OCI-LY1 (cell line): Measurements from ENCODE around the gene CIPC.
A peak's percentile ranks its signal among the peaks of the same experiment; 100 is the strongest.

Source experiments
- H2AFZ ChIP-seq: fragments of 200-600 bp; sonication (generic), shearing (Covaris generic); 2 replicates; pipeline ENCODE4 v1.6.0; 2014; ENCODE audit warnings: antibody characterized with exemption, mild to moderate bottlenecking, low read length
- H3F3A ChIP-seq: fragments of 200-600 bp; sonication (generic), shearing (Covaris generic); 2 replicates; pipeline ENCODE4 v1.6.0; 2014; ENCODE audit warnings: mild to moderate bottlenecking, antibody characterized with exemption, low read length, moderate library complexity; ENCODE audit not compliant: insufficient read depth
- H3K27ac ChIP-seq: fragments of 200-600 bp; sonication (generic); 2 replicates; pipeline ENCODE4 v1.5.1; 2014; ENCODE audit warnings: low read length, mixed run types, mild to moderate bottlenecking, low read depth; ENCODE audit not compliant: poor library complexity, severe bottlenecking
- H3K27me3 ChIP-seq: fragments of 200-600 bp; sonication (generic); 2 replicates; pipeline ENCODE4 v1.6.0; 2014; ENCODE audit warnings: antibody characterized with exemption, mild to moderate bottlenecking, low read length, moderate library complexity; ENCODE audit not compliant: insufficient read depth
- H3K36me3 ChIP-seq: fragments of 200-600 bp; sonication (generic); 2 replicates; pipeline ENCODE4 v1.6.1; 2014; ENCODE audit warnings: mild to moderate bottlenecking, antibody characterized with exemption, low read length, moderate library complexity, mixed read lengths; ENCODE audit not compliant: insufficient read depth
- H3K4me1 ChIP-seq: fragments of 200-600 bp; sonication (generic); 2 replicates; pipeline ENCODE4 v1.5.1; 2014; ENCODE audit warnings: mild to moderate bottlenecking, low read length, moderate library complexity; ENCODE audit not compliant: insufficient read depth, severe bottlenecking
- H3K4me2 ChIP-seq: fragments of 200-600 bp; sonication (generic), shearing (Covaris generic); 2 replicates; pipeline ENCODE4 v1.6.1; 2014; ENCODE audit warnings: low read length
- H3K4me3 ChIP-seq: fragments of 200-600 bp; sonication (generic); 2 replicates; pipeline ENCODE4 v1.5.1; 2014; ENCODE audit warnings: low read length, low read depth, mild to moderate bottlenecking, mixed read lengths; ENCODE audit not compliant: poor library complexity, severe bottlenecking
- H3K79me2 ChIP-seq: fragments of 200-600 bp; shearing (Covaris generic); 2 replicates; pipeline ENCODE4 v1.6.1; 2016; ENCODE audit warnings: mixed run types, low read length, mixed read lengths; ENCODE audit not compliant: insufficient read depth
- H3K9ac ChIP-seq: fragments of 200-600 bp; sonication (generic), shearing (Covaris generic); 2 replicates; pipeline ENCODE4 v1.6.1; 2014; ENCODE audit warnings: mild to moderate bottlenecking, low read length, mixed read lengths
- H3K9me2 ChIP-seq: fragments of 200-600 bp; sonication (generic), shearing (Covaris generic); 2 replicates; pipeline ENCODE4 v1.6.1; 2014; ENCODE audit warnings: low read depth, mild to moderate bottlenecking, low read length, mixed read lengths
- H3K9me3 ChIP-seq: fragments of 200-600 bp; shearing (Covaris generic); 2 replicates; pipeline ENCODE4 v1.6.1; 2014; ENCODE audit warnings: low read length, mixed read lengths
- H4K20me1 ChIP-seq: fragments of 200-600 bp; sonication (generic), shearing (Covaris generic); 2 replicates; pipeline ENCODE4 v1.6.0; 2016; ENCODE audit warnings: mild to moderate bottlenecking, low read length; ENCODE audit not compliant: insufficient read depth
- CTCF ChIP-seq: fragments of 200-600 bp; sonication (generic), shearing (Covaris generic); IDR thresholded peaks from 2 replicates; pipeline ENCODE4 v1.5.1; 2017; ENCODE audit warnings: mild to moderate bottlenecking, antibody characterized with exemption, low read length, moderate library complexity, mixed read lengths
- EZH2 ChIP-seq: fragments of 200-600 bp; sonication (generic), shearing (Covaris generic); IDR thresholded peaks from 2 replicates; pipeline ENCODE4 v1.8.0; 2017; ENCODE audit warnings: borderline replicate concordance, mixed run types, mild to moderate bottlenecking, antibody characterized with exemption, low read length, moderate library complexity, mixed read lengths

Gene CIPC

GRCh38 chr14:77058117-77058516 lies 39.9 kb upstream of the CIPC start:
- H3K4me3 ChIP-seq: no peak overlapping the region
- no peaks in the 10 kb centered on the region for H3K9me2 ChIP-seq
- no peak overlapping the region for H3K27ac ChIP-seq
- no peak overlapping the region for H3K4me2 ChIP-seq
- no peak overlapping the region for H2AFZ ChIP-seq
- TF ChIP-seq CTCF: no peak
- no peak for TF ChIP-seq EZH2
- H3K36me3 ChIP-seq: no peaks in the 10 kb centered on the region
- no peaks in the 10 kb centered on the region for H3K79me2 ChIP-seq
- H3F3A ChIP-seq: no peaks in the 10 kb centered on the region
- no peaks in the 10 kb centered on the region for H3K9me3 ChIP-seq
- no peaks in the 10 kb centered on the region for H3K4me1 ChIP-seq
- no peak overlapping the region for H3K9ac ChIP-seq
- no peaks in the 10 kb centered on the region for H4K20me1 ChIP-seq
- H3K27me3 ChIP-seq: peaks cover 3% of the 10 kb centered on the region; the same call in 1 of the 2 replicates

DNA sequence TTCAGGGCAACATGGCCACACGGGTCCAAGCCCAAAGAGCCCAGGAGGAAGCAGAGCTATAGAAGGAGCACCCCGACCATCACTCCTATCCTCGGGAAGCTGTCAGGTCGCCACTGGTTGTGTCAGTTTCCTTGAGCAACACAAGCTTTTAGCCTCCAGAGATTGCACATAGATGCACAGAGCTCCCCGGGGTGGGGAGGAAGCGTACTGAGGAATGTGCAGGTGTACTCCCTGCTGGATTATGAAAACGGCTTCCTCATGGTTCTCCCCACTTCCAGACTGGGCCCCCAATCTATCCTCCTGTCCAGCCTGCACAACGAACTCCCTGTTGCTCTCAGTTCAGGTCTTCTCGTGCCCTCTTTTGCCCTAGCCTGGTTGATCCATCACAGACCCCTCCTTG lies 39.3 kb upstream of the CIPC start:
- no peak overlapping the region for H3K27ac ChIP-seq
- no peaks in the 10 kb centered on the region for H3K9me3 ChIP-seq
- no peaks in the 10 kb centered on the region for H3K4me1 ChIP-seq
- no peaks in the 10 kb centered on the region for H3K79me2 ChIP-seq
- no peak overlapping the region for H3K4me2 ChIP-seq
- H3K9me2 ChIP-seq: no peaks in the 10 kb centered on the region
- TF ChIP-seq EZH2 (no peak), CTCF (no peak)
- no peak overlapping the region for H3K9ac ChIP-seq
- no peak overlapping the region for H3K4me3 ChIP-seq
- no peak overlapping the region for H2AFZ ChIP-seq
- H4K20me1 ChIP-seq: no peaks in the 10 kb centered on the region
- no peaks in the 10 kb centered on the region for H3K36me3 ChIP-seq
- H3F3A ChIP-seq: no peaks in the 10 kb centered on the region
- H3K27me3 ChIP-seq: peaks cover 3% of the 10 kb centered on the region; the same call in 1 of the 2 replicates

- H3K4me2 ChIP-seq: no peak overlapping the region
- H3K9ac ChIP-seq: no peak overlapping the region
- H3K4me1 ChIP-seq: no peaks in the 10 kb centered on the region
- H4K20me1 ChIP-seq: no peaks in the 10 kb centered on the region
- no peaks in the 10 kb centered on the region for H3K79me2 ChIP-seq
- H2AFZ ChIP-seq: no peak overlapping the region
- H3K27ac ChIP-seq: no peak overlapping the region
- H3K9me2 ChIP-seq: no peaks in the 10 kb centered on the region
- H3K9me3 ChIP-seq: no peaks in the 10 kb centered on the region
- peaks cover 3% of the 10 kb centered on the region; the same call in 1 of the 2 replicates for H3K27me3 ChIP-seq
- no peak overlapping the region for H3K4me3 ChIP-seq
- TF ChIP-seq EZH2 (no peak), CTCF (0 out of 2 replicates have a peak, but pooled peaks have one; percentile 10)
- no peaks in the 10 kb centered on the region for H3F3A ChIP-seq
- H3K36me3 ChIP-seq: no peaks in the 10 kb centered on the region
Measured at GRCh38 chr14:77059276-77059915, 38.7 kb upstream of the CIPC start.
